MCF 10A (cell line): ENCODE results near the gene LEFTY1. TPM values are rescaled to one million over a fixed set of nuclear protein-coding genes. Genes with fewer than 3 reads are reported as not detected.
A peak's percentile ranks its signal among the peaks of the same experiment; 100 is the strongest.

Source experiments
- BruUV-seq: library from RNA; stranded (reverse); fragments of 400-500 nt; replicated peaks from 2 replicates; lab custom pipeline; 2021; lab: Mats Ljungman, UMichigan
- CTCF ChIA-PET: fragments of 300-600 bp; sonication (Branson Sonifier 250); formaldehyde crosslinking; extraction: SDS; loops from one replicate; lab custom pipeline; 2021; ENCODE audit warnings: antibody characterized with exemption, inconsistent platforms; lab: Yijun Ruan, JAX
- POLR2A ChIA-PET: fragments of 300-600, 350-650 bp; sonication (Branson Sonifier 250); formaldehyde crosslinking; extraction: SDS; loops from one replicate; lab custom pipeline; 2020; ENCODE audit warnings: antibody characterized with exemption, inconsistent platforms; lab: Yijun Ruan, JAX
- DNase-seq: peaks from one replicate; pipeline ENCODE4 v3.0.0-alpha.2; 2018; ENCODE audit not compliant: unreplicated experiment
- H3K27ac Mint-ChIP-seq: one replicate; pipeline ENCODE4 v1.8.0; 2022; ENCODE audit warnings: mild to moderate bottlenecking, low read depth, mixed read lengths; ENCODE audit not compliant: unreplicated experiment
- H3K27me3 Mint-ChIP-seq: one replicate; pipeline ENCODE4 v1.8.0; 2022; ENCODE audit warnings: mixed read lengths; ENCODE audit not compliant: insufficient read depth, unreplicated experiment
- H3K36me3 Mint-ChIP-seq: one replicate; pipeline ENCODE4 v1.8.0; 2022; ENCODE audit warnings: mild to moderate bottlenecking, moderate library complexity, mixed read lengths; ENCODE audit not compliant: insufficient read depth, unreplicated experiment
- H3K4me1 Mint-ChIP-seq: one replicate; pipeline ENCODE4 v1.8.0; 2022; ENCODE audit warnings: mixed read lengths; ENCODE audit not compliant: insufficient read depth, unreplicated experiment
- H3K4me3 Mint-ChIP-seq: one replicate; pipeline ENCODE4 v1.8.0; 2022; ENCODE audit warnings: mild to moderate bottlenecking, moderate library complexity, mixed read lengths; ENCODE audit not compliant: unreplicated experiment
- H3K9me3 Mint-ChIP-seq: one replicate; pipeline ENCODE4 v1.8.0; 2022; ENCODE audit warnings: mixed read lengths; ENCODE audit not compliant: unreplicated experiment
- intact Hi-C: fragments of 100-400 bp; cut with micrococcal nuclease; formaldehyde crosslinking; loops from 2 replicates; pipeline ENCODE4 v1.14.1; 2022
- total RNA-seq: library from RNA; stranded (reverse); gene quantifications from 2 replicates; pipeline ENCODE4 v1.2.3, GENCODE V29; 2022
- TF ChIP-seq, protein P1 (sequence below): fragments of 200-600 bp; IDR thresholded peaks from one replicate; pipeline ENCODE4 v1.8.0; 2022; ENCODE audit warnings: antibody characterized with exemption, mild to moderate bottlenecking; ENCODE audit not compliant: unreplicated experiment

The LEFTY1 gene
- total RNA-seq, 1 experiment from 2014 or later: not detected

DNA sequence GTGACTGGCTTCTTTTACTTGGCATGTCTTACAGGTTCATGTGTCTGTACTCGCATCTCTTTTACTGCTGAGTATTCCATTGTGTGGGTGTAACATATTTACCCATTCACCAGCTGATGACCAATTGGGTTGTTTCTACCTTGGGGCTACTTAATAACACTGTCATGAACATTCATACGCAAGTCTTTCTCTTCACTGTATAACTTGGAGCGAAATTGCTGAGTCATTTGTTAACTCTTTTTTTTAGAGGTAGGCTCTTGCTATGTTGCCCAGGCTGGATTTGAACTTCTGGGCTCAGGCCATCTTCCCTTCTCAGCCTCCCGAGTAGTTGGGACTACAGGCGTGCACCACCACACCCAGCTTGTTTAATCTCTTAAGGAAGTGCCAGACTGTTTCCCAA lies 28.6 kb upstream of the LEFTY1 start:
- H3K4me3 Mint-ChIP-seq: no peak overlapping the region
- POLR2A ChIA-PET: interaction anchor here (0.6 to 10.0 kb wide), 14 partner anchors 9 to 463 kb away, joined by 3 to 263 read pairs (median 4); partner anchors contain the start of genes EPHX1, LEFTY1, SDE2 and SRP9
- no peaks in the 10 kb centered on the region for H3K9me3 Mint-ChIP-seq
- peaks cover 44% of the 10 kb centered on the region for H3K4me1 Mint-ChIP-seq
- TF ChIP-seq, protein P1, sequence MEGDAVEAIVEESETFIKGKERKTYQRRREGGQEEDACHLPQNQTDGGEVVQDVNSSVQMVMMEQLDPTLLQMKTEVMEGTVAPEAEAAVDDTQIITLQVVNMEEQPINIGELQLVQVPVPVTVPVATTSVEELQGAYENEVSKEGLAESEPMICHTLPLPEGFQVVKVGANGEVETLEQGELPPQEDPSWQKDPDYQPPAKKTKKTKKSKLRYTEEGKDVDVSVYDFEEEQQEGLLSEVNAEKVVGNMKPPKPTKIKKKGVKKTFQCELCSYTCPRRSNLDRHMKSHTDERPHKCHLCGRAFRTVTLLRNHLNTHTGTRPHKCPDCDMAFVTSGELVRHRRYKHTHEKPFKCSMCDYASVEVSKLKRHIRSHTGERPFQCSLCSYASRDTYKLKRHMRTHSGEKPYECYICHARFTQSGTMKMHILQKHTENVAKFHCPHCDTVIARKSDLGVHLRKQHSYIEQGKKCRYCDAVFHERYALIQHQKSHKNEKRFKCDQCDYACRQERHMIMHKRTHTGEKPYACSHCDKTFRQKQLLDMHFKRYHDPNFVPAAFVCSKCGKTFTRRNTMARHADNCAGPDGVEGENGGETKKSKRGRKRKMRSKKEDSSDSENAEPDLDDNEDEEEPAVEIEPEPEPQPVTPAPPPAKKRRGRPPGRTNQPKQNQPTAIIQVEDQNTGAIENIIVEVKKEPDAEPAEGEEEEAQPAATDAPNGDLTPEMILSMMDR: no peak
- H3K27ac Mint-ChIP-seq: peak overlapping the region; percentile 17
- H3K36me3 Mint-ChIP-seq: peaks cover 55% of the 10 kb centered on the region
- peak; percentile 90 for DNase-seq
- no TSS peak for BruUV-seq
- no peaks in the 10 kb centered on the region for H3K27me3 Mint-ChIP-seq
- CTCF ChIA-PET: interaction anchor here (0.6 to 1.4 kb wide), 6 partner anchors 34 to 437 kb away, joined by 3 to 5 read pairs (median 4); no protein-coding TSS in a partner anchor
- intact Hi-C loops: no loop called here

DNA sequence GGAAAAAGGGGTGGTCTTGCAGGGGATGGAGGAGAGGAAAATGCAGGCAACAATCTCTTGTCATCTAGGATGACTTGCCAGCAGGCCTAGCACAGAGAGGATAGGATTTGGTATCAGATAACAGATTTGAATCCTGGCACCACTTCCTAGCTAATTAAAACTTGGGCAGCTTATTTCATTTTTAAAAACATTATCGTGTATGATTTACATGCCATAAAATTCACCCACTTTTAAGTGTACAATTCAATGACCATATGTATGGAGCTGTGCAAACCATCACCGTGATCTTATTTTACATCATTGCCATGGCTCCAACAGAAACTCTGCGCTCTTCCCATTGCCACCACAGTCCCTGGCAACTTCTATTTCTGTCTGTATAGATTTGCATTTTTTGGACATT lies 28.2 kb upstream of the LEFTY1 start:
- H3K27ac Mint-ChIP-seq: peak overlapping the region; percentile 17
- POLR2A ChIA-PET: interaction anchor here (0.6 to 10.0 kb wide), 12 partner anchors 9 to 463 kb away, joined by 3 to 263 read pairs (median 3); partner anchors contain the start of genes EPHX1, LEFTY1, SDE2 and SRP9
- H3K36me3 Mint-ChIP-seq: peaks cover 55% of the 10 kb centered on the region

DNA sequence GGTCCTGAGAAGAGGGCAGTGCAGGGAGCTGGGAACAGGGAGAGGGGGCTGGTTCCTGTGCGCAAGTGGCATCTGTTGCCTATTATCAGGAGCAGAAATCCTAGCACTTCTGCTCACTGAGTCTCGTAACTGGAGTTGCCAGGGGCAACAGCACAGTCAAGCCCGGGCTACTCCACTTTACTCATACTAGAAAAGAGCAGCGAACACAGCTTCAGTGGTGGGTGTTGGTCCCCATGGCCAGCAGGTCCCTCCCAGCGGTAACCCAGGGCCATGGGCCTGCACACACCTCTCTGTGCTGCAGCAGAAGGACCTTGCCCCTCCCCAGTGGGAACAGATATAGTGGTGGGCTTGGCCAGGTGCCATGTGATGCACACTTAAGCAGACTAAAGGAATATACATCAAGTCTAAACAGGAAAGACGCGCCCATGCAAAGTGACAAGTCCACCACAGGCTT lies 26.6 kb upstream of the LEFTY1 start:
- Mint-ChIP-seq H3K9me3 (no peaks in the 10 kb centered on the region), H3K27ac (no peak overlapping the region), H3K27me3 (no peaks in the 10 kb centered on the region), H3K4me1 (peaks cover 24% of the 10 kb centered on the region), H3K36me3 (peaks cover 40% of the 10 kb centered on the region), H3K4me3 (no peak overlapping the region)
- intact Hi-C loops: no loop called here
- TF ChIP-seq, protein P1: no peak
- POLR2A ChIA-PET: interaction anchor here (0.6 to 2.9 kb wide), 3 partner anchors 8 to 152 kb away, joined by 5 to 24 read pairs (median 6); partner anchors contain the start of genes PYCR2 and TMEM63A
- no TSS peak for BruUV-seq
- DNase-seq: no peak
- CTCF ChIA-PET: interaction anchor here (0.6 to 1.0 kb wide), 6 partner anchors 10 to 229 kb away, joined by 3 to 4 read pairs (median 3); partner anchors contain the start of gene TMEM63A

More for the DNA sequence above, 28.2 kb upstream of the LEFTY1 start:
- TF ChIP-seq, protein P1: no peak
- Mint-ChIP-seq H3K27me3 (no peaks in the 10 kb centered on the region), H3K4me1 (peaks cover 39% of the 10 kb centered on the region), H3K4me3 (no peak overlapping the region), H3K9me3 (no peaks in the 10 kb centered on the region)
- intact Hi-C loops: no loop called here
- CTCF ChIA-PET: interaction anchor here (1.0 to 1.2 kb wide), 4 partner anchors 34 to 436 kb away, joined by 3 to 5 read pairs (median 4); no protein-coding TSS in a partner anchor
- no TSS peak for BruUV-seq
- no peak for DNase-seq

DNA sequence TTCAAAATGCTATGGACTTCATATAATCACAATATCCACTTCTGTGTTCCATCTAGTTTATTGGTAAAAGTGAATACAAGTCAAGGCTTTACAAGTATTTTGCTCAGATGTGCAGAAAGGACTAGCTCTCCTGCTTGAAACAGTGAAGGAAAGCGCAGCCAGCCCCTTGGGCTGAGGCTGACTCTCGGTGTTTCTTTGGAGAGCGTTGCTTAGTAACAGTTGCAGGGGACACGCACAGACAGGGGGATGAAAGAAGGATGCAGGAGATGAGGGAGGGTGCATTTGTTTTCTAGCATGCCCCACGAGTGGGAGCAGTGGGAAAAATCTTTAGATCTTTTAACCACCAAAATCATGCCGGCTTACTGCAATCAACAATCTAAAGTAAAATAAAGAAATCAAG lies 26.0 kb upstream of the LEFTY1 start:
- CTCF ChIA-PET: interaction anchor here (0.6 to 0.7 kb wide), 3 partner anchors 33 to 150 kb away, joined by 3 to 4 read pairs (median 3); partner anchors contain the start of gene TMEM63A
- TF ChIP-seq, protein P1: no peak
- DNase-seq: no peak
- Mint-ChIP-seq H3K4me3 (no peak overlapping the region), H3K27ac (no peak overlapping the region), H3K27me3 (no peaks in the 10 kb centered on the region), H3K4me1 (peaks cover 18% of the 10 kb centered on the region), H3K36me3 (peaks cover 34% of the 10 kb centered on the region), H3K9me3 (no peaks in the 10 kb centered on the region)
- intact Hi-C loops: no loop called here
- POLR2A ChIA-PET: interaction anchor here (1.7 to 2.9 kb wide), 2 partner anchors 9 to 33 kb away, joined by 6 to 24 read pairs; partner anchors contain the start of genes PYCR2 and TMEM63A
- no TSS peak for BruUV-seq
